Measurements from ENCODE around the gene RAB40A. TPM values are rescaled to one million over a fixed set of nuclear protein-coding genes. Genes with fewer than 3 reads are reported as not detected.
"Not testable (repeated sequence)": the region's sequence is repeated elsewhere in the genome, so short reads cannot be mapped to it uniquely, and the experiment has no call there.

The RAB40A gene
- total RNA-seq, 1 experiment from 2014 or later: 0.04 TPM

DNA sequence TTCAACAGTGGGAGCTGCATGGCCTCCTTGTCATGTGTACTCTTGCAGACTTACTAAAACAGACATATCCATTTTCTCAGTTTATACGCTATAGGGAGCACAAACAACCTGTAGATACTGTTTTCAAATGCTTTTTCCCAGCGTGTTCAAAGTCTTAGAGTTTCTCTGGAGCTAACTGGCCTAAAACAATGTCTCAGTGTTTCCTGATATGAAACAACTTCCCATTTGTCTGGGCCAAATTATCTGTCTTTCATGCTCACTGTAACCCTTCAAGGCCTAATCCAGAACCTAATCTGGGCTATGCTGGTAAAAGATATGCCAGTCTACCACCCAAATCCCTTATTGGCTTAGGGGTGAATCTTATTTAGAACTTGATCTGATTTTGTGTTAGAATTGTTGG, 38.8 kb downstream of the RAB40A start:
- Histone ChIP-seq H4K20me1 (ENCODE audit: low read length) (no peaks in the 10 kb centered on the region), H3K4me3 (ENCODE audit: low read length) (no peak overlapping the region), H3K4me1 (ENCODE audit: insufficient read depth, low read length) (no peaks in the 10 kb centered on the region), H2AFZ (ENCODE audit: low read length) (no peak overlapping the region), H3K36me3 (ENCODE audit: low read depth, low read length) (no peaks in the 10 kb centered on the region), H3K4me2 (ENCODE audit: low read length) (no peak overlapping the region), H3K9me2 (replicated peaks; ENCODE audit: low read length) (no peaks in the 10 kb centered on the region), H3K9me3 (ENCODE audit: low read length) (no peaks in the 10 kb centered on the region), H3K27ac (ENCODE audit: low read length) (no peak overlapping the region), H3F3A (ENCODE audit: low read length, unreplicated experiment) (no peaks in the 10 kb centered on the region), H3K27me3 (ENCODE audit: low read length) (no peaks in the 10 kb centered on the region), H3K9ac (ENCODE audit: low read length) (no peak overlapping the region), H3K79me2 (ENCODE audit: low read length) (no peaks in the 10 kb centered on the region)
- BruUV-seq (replicated peaks): no TSS peak
- no peak for TF ChIP-seq EZH2phosphoT487 (IDR thresholded peaks at IDR 0.05; ENCODE audit: borderline replicate concordance, low read length)
- TF ChIP-seq EZH2 (IDR thresholded peaks at IDR 0.05; ENCODE audit: low read length, unreplicated experiment): no peak
- TF ChIP-seq CTCF (conservative IDR thresholded peaks at IDR 0.05; ENCODE audit: low read depth, low read length): no peak
- DNase-seq: no peak
- POLR2A ChIA-PET (ENCODE audit: unreplicated experiment): no interaction called here
- intact Hi-C loops (cut with micrococcal nuclease): no loop called here
- CTCF ChIA-PET: no interaction called here
- ATAC-seq: no peak

- Histone ChIP-seq H3K9me3 (ENCODE audit: low read length) (no peaks in the 10 kb centered on the region), H3K9ac (ENCODE audit: low read length) (no peak overlapping the region), H3K4me1 (ENCODE audit: insufficient read depth, low read length) (no peaks in the 10 kb centered on the region), H3K27ac (ENCODE audit: low read length) (no peak overlapping the region), H3K27me3 (ENCODE audit: low read length) (no peaks in the 10 kb centered on the region), H3K4me2 (ENCODE audit: low read length) (no peak overlapping the region), H3K79me2 (ENCODE audit: low read length) (no peaks in the 10 kb centered on the region), H2AFZ (ENCODE audit: low read length) (no peak overlapping the region), H3K36me3 (ENCODE audit: low read depth, low read length) (no peaks in the 10 kb centered on the region), H4K20me1 (ENCODE audit: low read length) (no peaks in the 10 kb centered on the region), H3F3A (ENCODE audit: low read length, unreplicated experiment) (no peaks in the 10 kb centered on the region), H3K4me3 (ENCODE audit: low read length) (no peak overlapping the region), H3K9me2 (replicated peaks; ENCODE audit: low read length) (no peaks in the 10 kb centered on the region)
- TF ChIP-seq EZH2 (IDR thresholded peaks at IDR 0.05; ENCODE audit: low read length, unreplicated experiment) (no peak), EZH2phosphoT487 (IDR thresholded peaks at IDR 0.05; ENCODE audit: borderline replicate concordance, low read length) (no peak), CTCF (conservative IDR thresholded peaks at IDR 0.05; ENCODE audit: low read depth, low read length) (no peak)
- ATAC-seq: no peak
- no peak for DNase-seq
- intact Hi-C loops (cut with micrococcal nuclease): no loop called here
- no TSS peak for BruUV-seq (replicated peaks)
- CTCF ChIA-PET: no interaction called here
- POLR2A ChIA-PET (ENCODE audit: unreplicated experiment): no interaction called here
Observed at GRCh38 chrX:103477496-103477895, 41.8 kb downstream of the RAB40A start.

- CTCF ChIA-PET: no interaction called here
- Histone ChIP-seq H3K9me2 (replicated peaks; ENCODE audit: low read length) (no peaks in the 10 kb centered on the region), H4K20me1 (ENCODE audit: low read length) (no peaks in the 10 kb centered on the region), H3K36me3 (ENCODE audit: low read depth, low read length) (no peaks in the 10 kb centered on the region), H3K4me1 (ENCODE audit: insufficient read depth, low read length) (no peaks in the 10 kb centered on the region), H3K27me3 (ENCODE audit: low read length) (no peaks in the 10 kb centered on the region), H3K4me3 (ENCODE audit: low read length) (no peak overlapping the region), H3K9me3 (ENCODE audit: low read length) (no peaks in the 10 kb centered on the region), H3K4me2 (ENCODE audit: low read length) (no peak overlapping the region), H2AFZ (ENCODE audit: low read length) (no peak overlapping the region), H3K9ac (ENCODE audit: low read length) (no peak overlapping the region), H3F3A (ENCODE audit: low read length, unreplicated experiment) (no peaks in the 10 kb centered on the region), H3K27ac (ENCODE audit: low read length) (no peak overlapping the region), H3K79me2 (ENCODE audit: low read length) (no peaks in the 10 kb centered on the region)
- DNase-seq: peak; percentile 9
- no TSS peak for BruUV-seq (replicated peaks)
- TF ChIP-seq EZH2 (IDR thresholded peaks at IDR 0.05; ENCODE audit: low read length, unreplicated experiment) (no peak), EZH2phosphoT487 (IDR thresholded peaks at IDR 0.05; ENCODE audit: borderline replicate concordance, low read length) (no peak), CTCF (conservative IDR thresholded peaks at IDR 0.05; ENCODE audit: low read depth, low read length) (no peak)
- intact Hi-C loops (cut with micrococcal nuclease): no loop called here
- ATAC-seq: peak; percentile 15; the same call in 1 of the 2 replicates
- POLR2A ChIA-PET (ENCODE audit: unreplicated experiment): no interaction called here
Observed at GRCh38 chrX:103475381-103475780, 43.9 kb downstream of the RAB40A start.

GRCh38 chrX:103469977-103470376, 49.3 kb downstream of the RAB40A start:
- H3K9me2 ChIP-seq (replicated peaks; ENCODE audit: low read length); intact Hi-C loops (cut with micrococcal nuclease); H2AFZ ChIP-seq (ENCODE audit: low read length): not testable (repeated sequence)

More at GRCh38 chrX:103469977-103470376, 49.3 kb downstream of the RAB40A start:
- CTCF ChIA-PET; DNase-seq; POLR2A ChIA-PET (ENCODE audit: unreplicated experiment); H3K27ac ChIP-seq (ENCODE audit: low read length); H4K20me1 ChIP-seq (ENCODE audit: low read length); H3K4me2 ChIP-seq (ENCODE audit: low read length); ATAC-seq; H3K4me1 ChIP-seq (ENCODE audit: insufficient read depth, low read length); H3K36me3 ChIP-seq (ENCODE audit: low read depth, low read length); BruUV-seq (replicated peaks); H3K9me3 ChIP-seq (ENCODE audit: low read length); H3K79me2 ChIP-seq (ENCODE audit: low read length); H3K27me3 ChIP-seq (ENCODE audit: low read length); H3F3A ChIP-seq (ENCODE audit: low read length, unreplicated experiment); H3K9ac ChIP-seq (ENCODE audit: low read length); H3K4me3 ChIP-seq (ENCODE audit: low read length): not testable (repeated sequence)
